ENCODE results near the gene NPFFR1.

The NPFFR1 gene

GRCh38 chr10:70323138-70323696 lies 39.4 kb upstream of the NPFFR1 start:
- no peaks in the 10 kb centered on the region for H3K9me3 ChIP-seq (ENCODE audit: insufficient read depth, low read depth, low read length)
- H3K4me1 ChIP-seq (ENCODE audit: insufficient read depth, low read length), result no peaks in the 10 kb centered on the region
- H3K27ac ChIP-seq (ENCODE audit: low read length), result no peak overlapping the region
- no peak overlapping the region for H3K4me3 ChIP-seq (ENCODE audit: low read length)
- no peaks in the 10 kb centered on the region for H3K27me3 ChIP-seq (ENCODE audit: insufficient read depth, low read length)
- H3K9ac ChIP-seq (ENCODE audit: low read depth, low read length), result no peak overlapping the region
- H3K36me3 ChIP-seq (ENCODE audit: insufficient read depth, low read depth, low read length), result no peaks in the 10 kb centered on the region

GRCh38 chr10:70321897-70322890 lies 38.4 kb upstream of the NPFFR1 start:
- Histone ChIP-seq H3K27ac (ENCODE audit: low read length) (no peak overlapping the region), H3K4me1 (ENCODE audit: insufficient read depth, low read length) (no peaks in the 10 kb centered on the region), H3K4me3 (ENCODE audit: low read length) (no peak overlapping the region), H3K9me3 (ENCODE audit: insufficient read depth, low read depth, low read length) (no peaks in the 10 kb centered on the region), H3K9ac (ENCODE audit: low read depth, low read length) (no peak overlapping the region), H3K36me3 (ENCODE audit: insufficient read depth, low read depth, low read length) (no peaks in the 10 kb centered on the region), H3K27me3 (ENCODE audit: insufficient read depth, low read length) (no peaks in the 10 kb centered on the region)

- Histone ChIP-seq H3K9me3 (ENCODE audit: insufficient read depth, low read depth, low read length) (no peaks in the 10 kb centered on the region), H3K4me3 (ENCODE audit: low read length) (no peak overlapping the region), H3K4me1 (ENCODE audit: insufficient read depth, low read length) (no peaks in the 10 kb centered on the region), H3K36me3 (ENCODE audit: insufficient read depth, low read depth, low read length) (no peaks in the 10 kb centered on the region), H3K9ac (ENCODE audit: low read depth, low read length) (no peak overlapping the region), H3K27me3 (ENCODE audit: insufficient read depth, low read length) (no peaks in the 10 kb centered on the region), H3K27ac (ENCODE audit: low read length) (no peak overlapping the region)
Observed at GRCh38 chr10:70321233-70321632, 37.4 kb upstream of the NPFFR1 start.

GRCh38 chr10:70320751-70321150 lies 36.9 kb upstream of the NPFFR1 start:
- Histone ChIP-seq H3K27ac (ENCODE audit: low read length) (no peak overlapping the region), H3K27me3 (ENCODE audit: insufficient read depth, low read length) (no peaks in the 10 kb centered on the region), H3K36me3 (ENCODE audit: insufficient read depth, low read depth, low read length) (no peaks in the 10 kb centered on the region), H3K4me1 (ENCODE audit: insufficient read depth, low read length) (no peaks in the 10 kb centered on the region), H3K9me3 (ENCODE audit: insufficient read depth, low read depth, low read length) (no peaks in the 10 kb centered on the region), H3K4me3 (ENCODE audit: low read length) (no peak overlapping the region), H3K9ac (ENCODE audit: low read depth, low read length) (no peak overlapping the region)

- no peaks in the 10 kb centered on the region for H3K4me1 ChIP-seq (ENCODE audit: insufficient read depth, low read length)
- H3K36me3 ChIP-seq (ENCODE audit: insufficient read depth, low read depth, low read length), result no peaks in the 10 kb centered on the region
- no peak overlapping the region for H3K4me3 ChIP-seq (ENCODE audit: low read length)
- no peak overlapping the region for H3K9ac ChIP-seq (ENCODE audit: low read depth, low read length)
- H3K9me3 ChIP-seq (ENCODE audit: insufficient read depth, low read depth, low read length), result no peaks in the 10 kb centered on the region
- H3K27ac ChIP-seq (ENCODE audit: low read length), result no peak overlapping the region
- H3K27me3 ChIP-seq (ENCODE audit: insufficient read depth, low read length), result no peaks in the 10 kb centered on the region
Observed at GRCh38 chr10:70319824-70320223, 36.0 kb upstream of the NPFFR1 start.

GRCh38 chr10:70319183-70319582 lies 35.4 kb upstream of the NPFFR1 start:
- no peaks in the 10 kb centered on the region for H3K36me3 ChIP-seq (ENCODE audit: insufficient read depth, low read depth, low read length)
- H3K9me3 ChIP-seq (ENCODE audit: insufficient read depth, low read depth, low read length), result no peaks in the 10 kb centered on the region
- H3K4me3 ChIP-seq (ENCODE audit: low read length), result no peak overlapping the region
- no peak overlapping the region for H3K9ac ChIP-seq (ENCODE audit: low read depth, low read length)
- H3K27ac ChIP-seq (ENCODE audit: low read length), result no peak overlapping the region
- H3K4me1 ChIP-seq (ENCODE audit: insufficient read depth, low read length), result no peaks in the 10 kb centered on the region
- H3K27me3 ChIP-seq (ENCODE audit: insufficient read depth, low read length), result no peaks in the 10 kb centered on the region

- no peaks in the 10 kb centered on the region for H3K27me3 ChIP-seq (ENCODE audit: insufficient read depth, low read length)
- H3K4me3 ChIP-seq (ENCODE audit: low read length), result no peak overlapping the region
- H3K36me3 ChIP-seq (ENCODE audit: insufficient read depth, low read depth, low read length), result no peaks in the 10 kb centered on the region
- no peak overlapping the region for H3K27ac ChIP-seq (ENCODE audit: low read length)
- H3K9ac ChIP-seq (ENCODE audit: low read depth, low read length), result no peak overlapping the region
- no peaks in the 10 kb centered on the region for H3K9me3 ChIP-seq (ENCODE audit: insufficient read depth, low read depth, low read length)
- H3K4me1 ChIP-seq (ENCODE audit: insufficient read depth, low read length), result no peaks in the 10 kb centered on the region
Observed at GRCh38 chr10:70317943-70318318, 34.1 kb upstream of the NPFFR1 start.

- Histone ChIP-seq H3K27me3 (ENCODE audit: insufficient read depth, low read length) (no peaks in the 10 kb centered on the region), H3K27ac (ENCODE audit: low read length) (no peak overlapping the region), H3K4me1 (ENCODE audit: insufficient read depth, low read length) (no peaks in the 10 kb centered on the region), H3K9ac (ENCODE audit: low read depth, low read length) (no peak overlapping the region), H3K36me3 (ENCODE audit: insufficient read depth, low read depth, low read length) (no peaks in the 10 kb centered on the region), H3K4me3 (ENCODE audit: low read length) (no peak overlapping the region), H3K9me3 (ENCODE audit: insufficient read depth, low read depth, low read length) (no peaks in the 10 kb centered on the region)
Observed at GRCh38 chr10:70317272-70317942, 33.6 kb upstream of the NPFFR1 start.

- Histone ChIP-seq H3K9me3 (ENCODE audit: insufficient read depth, low read depth, low read length) (no peaks in the 10 kb centered on the region), H3K36me3 (ENCODE audit: insufficient read depth, low read depth, low read length) (no peaks in the 10 kb centered on the region), H3K4me1 (ENCODE audit: insufficient read depth, low read length) (no peaks in the 10 kb centered on the region), H3K27ac (ENCODE audit: low read length) (no peak overlapping the region), H3K9ac (ENCODE audit: low read depth, low read length) (no peak overlapping the region), H3K27me3 (ENCODE audit: insufficient read depth, low read length) (no peaks in the 10 kb centered on the region), H3K4me3 (ENCODE audit: low read length) (no peak overlapping the region)
Observed at GRCh38 chr10:70315815-70316214, 32.0 kb upstream of the NPFFR1 start.

- no peak overlapping the region for H3K9ac ChIP-seq (ENCODE audit: low read depth, low read length)
Observed at GRCh38 chr10:70315276-70315675, 31.5 kb upstream of the NPFFR1 start.

GRCh38 chr10:70312972-70313371 lies 29.2 kb upstream of the NPFFR1 start:
- Histone ChIP-seq H3K9me3 (ENCODE audit: insufficient read depth, low read depth, low read length) (no peaks in the 10 kb centered on the region), H3K4me3 (ENCODE audit: low read length) (no peak overlapping the region), H3K9ac (ENCODE audit: low read depth, low read length) (no peak overlapping the region), H3K27ac (ENCODE audit: low read length) (no peak overlapping the region), H3K36me3 (ENCODE audit: insufficient read depth, low read depth, low read length) (no peaks in the 10 kb centered on the region), H3K4me1 (ENCODE audit: insufficient read depth, low read length) (no peaks in the 10 kb centered on the region), H3K27me3 (ENCODE audit: insufficient read depth, low read length) (no peaks in the 10 kb centered on the region)

More at GRCh38 chr10:70315276-70315675, 31.5 kb upstream of the NPFFR1 start:
- no peaks in the 10 kb centered on the region for H3K36me3 ChIP-seq (ENCODE audit: insufficient read depth, low read depth, low read length)
- H3K4me1 ChIP-seq (ENCODE audit: insufficient read depth, low read length), result no peaks in the 10 kb centered on the region
- no peak overlapping the region for H3K4me3 ChIP-seq (ENCODE audit: low read length)
- H3K27me3 ChIP-seq (ENCODE audit: insufficient read depth, low read length), result no peaks in the 10 kb centered on the region
- no peaks in the 10 kb centered on the region for H3K9me3 ChIP-seq (ENCODE audit: insufficient read depth, low read depth, low read length)
- H3K27ac ChIP-seq (ENCODE audit: low read length), result no peak overlapping the region
